B cell (primary cell): ENCODE measurements around the gene CDIP1. TPM values are rescaled to one million over a fixed set of nuclear protein-coding genes. Genes with fewer than 3 reads are reported as not detected.

ENCODE experiments used
- ATAC-seq: fragments of 200-7000 bp; cut with Tn5 transposase; one replicate; pipeline ENCODE4 v1.10.0; 2021; ENCODE audit warnings: low read depth, mild to moderate bottlenecking, moderate number of reproducible peaks, moderate library complexity
- CTCF ChIA-PET: fragments of 350-600 bp; sonication (Branson Sonifier 250); formaldehyde crosslinking; loops from one replicate; lab custom pipeline; 2021; ENCODE audit warnings: antibody characterized with exemption, inconsistent platforms; lab: Charles Lee
- POLR2A ChIA-PET: fragments of 350-600 bp; sonication (Branson Sonifier 250); formaldehyde crosslinking; loops from one replicate; lab custom pipeline; 2021; ENCODE audit warnings: antibody characterized with exemption; lab: Charles Lee
- DNase-seq: peaks from one replicate; pipeline ENCODE4 v3.0.0; 2013
- H2AFZ ChIP-seq: 2 replicates; pipeline ENCODE4 v1.6.1; 2012; ENCODE audit warnings: mild to moderate bottlenecking, low read depth, low read length; ENCODE audit not compliant: insufficient read depth, poor library complexity, severe bottlenecking
- H3K27ac ChIP-seq, 2 donors: 1 replicate in 1 of 2; 2 replicates in 1 of 2; pipeline ENCODE4 v1.5.1; 2012 to 2013; ENCODE audit warnings: low read length in 2 of 2, mild to moderate bottlenecking in 2 of 2, moderate library complexity in 1 of 2
- H3K27me3 ChIP-seq, 4 experiments: fragments of 200-600 bp in 1 of 4; sonication (generic) in 1 of 4; replicated peaks in 1 of 4; 1 replicate in 2 of 4; 2 replicates in 2 of 4; pipeline versions ENCODE4 v1.6.1 to v1.7.0; 2013 to 2016; ENCODE audit warnings: low read length in 3 of 4, mild to moderate bottlenecking in 2 of 4, mixed read lengths in 1 of 4, moderate library complexity in 1 of 4; ENCODE audit not compliant: insufficient read depth in 4 of 4, control insufficient read depth in 3 of 4; ENCODE audit errors: control extremely low read depth in 1 of 4
- H3K36me3 ChIP-seq, 2 experiments: replicated peaks in 1 of 2; 1 replicate in 1 of 2; 2 replicates in 1 of 2; pipeline versions ENCODE4 v1.6.1 to v1.7.1; 2013; ENCODE audit warnings: low read length in 1 of 2; ENCODE audit not compliant: insufficient read depth in 2 of 2, control insufficient read depth in 1 of 2; ENCODE audit errors: control extremely low read depth in 1 of 2, extremely low read depth in 1 of 2
- H3K4me1 ChIP-seq, 2 donors: fragments of 200-600 bp in 1 of 2; sonication (generic) in 1 of 2; 1 replicate in 1 of 2; 2 replicates in 1 of 2; pipeline versions ENCODE4 v1.5.1 to v1.6.1; 2013 to 2017; ENCODE audit warnings: low read length in 2 of 2; ENCODE audit not compliant: control insufficient read depth in 2 of 2, insufficient read depth in 2 of 2
- H3K4me2 ChIP-seq: replicated peaks from 2 replicates; pipeline ENCODE3; 2012; ENCODE audit warnings: mild to moderate bottlenecking, low read depth, low read length; ENCODE audit not compliant: poor library complexity, severe bottlenecking
- H3K4me3 ChIP-seq, 5 experiments: fragments of 200-600 bp in 1 of 5; sonication (generic) in 1 of 5; 1 replicate in 3 of 5; 2 replicates in 2 of 5; pipeline versions ENCODE4 v1.5.1 to v1.7.0; 2011 to 2016; ENCODE audit warnings: low read length in 4 of 5, mild to moderate bottlenecking in 4 of 5, low read depth in 2 of 5, control low read depth in 1 of 5, moderate library complexity in 1 of 5; ENCODE audit not compliant: insufficient read depth in 1 of 5; ENCODE audit errors: control extremely low read depth in 1 of 5, extremely low read depth in 1 of 5
- H3K79me2 ChIP-seq: fragments of 200-600 bp; sonication (generic); one replicate; pipeline ENCODE4 v1.6.0; 2016; ENCODE audit warnings: low read length; ENCODE audit not compliant: control insufficient read depth, insufficient read depth
- H3K9ac ChIP-seq: fragments of 200-600 bp; sonication (generic); 2 replicates; pipeline ENCODE4 v1.6.1; 2017; ENCODE audit warnings: mild to moderate bottlenecking, low read length, moderate library complexity
- H3K9me3 ChIP-seq, 3 donors: one replicate each; pipeline versions ENCODE4 v1.6.1 to v1.7.1; 2013; ENCODE audit warnings: low read length in 2 of 3; ENCODE audit not compliant: control insufficient read depth in 2 of 3, insufficient read depth in 1 of 3; ENCODE audit errors: control extremely low read depth in 1 of 3
- H4K20me1 ChIP-seq: 2 replicates; pipeline ENCODE4 v1.6.0; 2012; ENCODE audit warnings: mild to moderate bottlenecking, low read length; ENCODE audit not compliant: insufficient read depth, control insufficient read depth, poor library complexity, severe bottlenecking
- H3K27ac Mint-ChIP-seq: one replicate; pipeline ENCODE4 v1.8.0; 2021; ENCODE audit warnings: mixed read lengths
- H3K27me3 Mint-ChIP-seq: one replicate; pipeline ENCODE4 v1.8.0; 2021; ENCODE audit warnings: mixed read lengths
- H3K4me1 Mint-ChIP-seq: one replicate; pipeline ENCODE4 v1.8.0; 2021; ENCODE audit warnings: mixed read lengths
- H3K4me3 Mint-ChIP-seq: one replicate; pipeline ENCODE4 v1.8.0; 2021; ENCODE audit warnings: mixed read lengths
- H3K9me3 Mint-ChIP-seq: one replicate; pipeline ENCODE4 v1.8.0; 2022; ENCODE audit warnings: mixed read lengths; ENCODE audit not compliant: insufficient read depth
- EZH2 ChIP-seq: IDR thresholded peaks from 2 replicates; pipeline ENCODE4 v1.6.1; 2012; ENCODE audit warnings: borderline replicate concordance, low read depth, mild to moderate bottlenecking, moderate library complexity, low read length; ENCODE audit not compliant: insufficient read depth, poor library complexity, severe bottlenecking
- WGBS: methylation state at CpG from one replicate; pipeline ENCODE4 v1.1.5; 2013; ENCODE audit warnings: missing lambda C conversion rate; ENCODE audit not compliant: insufficient coverage; 5-methylcytosine and 5-hydroxymethylcytosine counted together
- intact Hi-C: fragments of 100-400 bp; cut with micrococcal nuclease; formaldehyde crosslinking; loops from one replicate; pipeline ENCODE4 v1.10.0; 2022
- polyA plus RNA-seq: library from polyadenylated mRNA; depleted of rRNA; stranded (reverse); fragments of >200 nt; gene quantifications from 2 replicates; pipeline ENCODE4 v1.2.3, GENCODE V29; 2012
- total RNA-seq, 2 donors: library from RNA; stranded (reverse); fragments of 120-200 nt in 1 of 2; gene quantifications; 1 replicate in 1 of 2; 2 replicates in 1 of 2; pipeline versions ENCODE4 v1.2.3 to v1.2.4, GENCODE V29; 2013 to 2022
- TF ChIP-seq, protein P1 (sequence below): fragments of 200-600 bp; IDR thresholded peaks from one replicate; pipeline ENCODE4 v1.8.0; 2022; ENCODE audit warnings: antibody characterized with exemption, mild to moderate bottlenecking

Gene CDIP1
- total and polyA plus RNA-seq, 2 donors (not counting 1 experiment from before 2014, with no cell fraction given) = 12.8 to 20.3 TPM

DNA sequence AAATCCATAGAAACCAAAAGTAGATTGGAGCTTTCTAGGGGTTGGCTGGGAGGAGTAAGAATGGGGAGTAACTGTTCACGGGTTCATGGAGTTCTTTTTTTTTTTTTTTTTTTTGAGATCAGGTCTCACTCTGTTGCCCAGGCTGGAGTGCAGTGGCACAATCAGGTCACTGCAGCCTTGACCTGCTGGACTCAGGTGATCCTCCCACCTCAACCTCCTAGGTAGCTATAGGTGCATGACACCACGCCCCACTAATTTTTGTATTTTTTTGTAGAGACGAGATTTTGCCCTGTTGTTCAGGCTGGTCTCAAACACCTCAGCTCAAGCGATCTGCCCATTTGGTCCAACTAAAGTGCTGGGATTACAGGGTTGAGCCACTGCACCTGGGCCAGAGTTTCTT is 65.7 kb downstream of the CDIP1 start:
- Histone ChIP-seq H4K20me1 (peaks cover 6% of the 10 kb centered on the region), H3K36me3 (peaks cover 0 to 3% of the 10 kb centered on the region in 2 experiments), H3K9me3 (peaks cover 0 to 4% (median 0%) of the 10 kb centered on the region in 3 donors), H3K4me1 (peaks cover 17 to 35% of the 10 kb centered on the region in 2 donors), H3K9ac (no peak overlapping the region), H3K27ac (peak overlapping the region in 1 of 2 donors; percentile 30), H2AFZ (no peak overlapping the region), H3K79me2 (peaks cover 24% of the 10 kb centered on the region), H3K4me3 (no peak overlapping the region), H3K27me3 (no peaks in the 10 kb centered on the region), H3K4me2 (no peak overlapping the region)
- 80% methylated on average over 1 of the region's 4 CpGs for WGBS
- TF ChIP-seq EZH2 = no peak
- TF ChIP-seq, protein P1, sequence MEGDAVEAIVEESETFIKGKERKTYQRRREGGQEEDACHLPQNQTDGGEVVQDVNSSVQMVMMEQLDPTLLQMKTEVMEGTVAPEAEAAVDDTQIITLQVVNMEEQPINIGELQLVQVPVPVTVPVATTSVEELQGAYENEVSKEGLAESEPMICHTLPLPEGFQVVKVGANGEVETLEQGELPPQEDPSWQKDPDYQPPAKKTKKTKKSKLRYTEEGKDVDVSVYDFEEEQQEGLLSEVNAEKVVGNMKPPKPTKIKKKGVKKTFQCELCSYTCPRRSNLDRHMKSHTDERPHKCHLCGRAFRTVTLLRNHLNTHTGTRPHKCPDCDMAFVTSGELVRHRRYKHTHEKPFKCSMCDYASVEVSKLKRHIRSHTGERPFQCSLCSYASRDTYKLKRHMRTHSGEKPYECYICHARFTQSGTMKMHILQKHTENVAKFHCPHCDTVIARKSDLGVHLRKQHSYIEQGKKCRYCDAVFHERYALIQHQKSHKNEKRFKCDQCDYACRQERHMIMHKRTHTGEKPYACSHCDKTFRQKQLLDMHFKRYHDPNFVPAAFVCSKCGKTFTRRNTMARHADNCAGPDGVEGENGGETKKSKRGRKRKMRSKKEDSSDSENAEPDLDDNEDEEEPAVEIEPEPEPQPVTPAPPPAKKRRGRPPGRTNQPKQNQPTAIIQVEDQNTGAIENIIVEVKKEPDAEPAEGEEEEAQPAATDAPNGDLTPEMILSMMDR = no peak
- ChIA-PET CTCF (interaction anchor here (0.5 to 2.6 kb wide), 5 partner anchors 15 to 188 kb away, joined by 3 to 11 read pairs (median 3); no protein-coding TSS in a partner anchor), POLR2A (interaction anchor here (0.7 kb wide), 2 partner anchors 31 to 32 kb away, joined by 3 to 6 read pairs; no protein-coding TSS in a partner anchor)
- intact Hi-C loops = no loop called here
- Mint-ChIP-seq H3K27me3 (no peaks in the 10 kb centered on the region), H3K27ac (peak overlapping the region; percentile 69), H3K4me1 (peaks cover 26% of the 10 kb centered on the region), H3K4me3 (peak overlapping the region; percentile 81), H3K9me3 (no peaks in the 10 kb centered on the region)
- DNase-seq (no peak), ATAC-seq (no peak)

DNA sequence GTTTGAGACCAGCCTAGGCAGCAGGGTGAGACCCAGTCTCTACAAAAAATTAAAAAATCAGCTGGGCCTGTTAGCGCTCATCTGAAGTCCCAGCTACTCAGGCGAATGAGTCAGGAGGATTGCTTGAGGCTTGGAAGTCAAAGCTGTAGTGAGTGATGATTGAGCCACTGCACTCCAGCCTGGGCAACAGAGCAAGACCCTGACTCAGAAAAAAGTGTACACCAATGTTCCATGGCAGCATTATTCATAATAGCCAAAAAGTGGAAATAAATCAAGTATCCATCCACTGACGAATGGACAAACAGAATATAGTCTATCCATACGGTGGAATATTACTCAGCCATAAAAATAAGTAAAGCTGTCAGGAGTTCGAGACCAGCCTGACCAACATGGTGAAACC is 66.7 kb downstream of the CDIP1 start:
- no peak overlapping the region for H2AFZ ChIP-seq
- no peak overlapping the region for H3K27ac ChIP-seq
- peaks cover 5% of the 10 kb centered on the region for H4K20me1 ChIP-seq
- no peaks in the 10 kb centered on the region for H3K27me3 ChIP-seq
- H3K4me1 ChIP-seq = peaks cover 13 to 25% of the 10 kb centered on the region in 2 donors
- intact Hi-C loops = no loop called here
- H3K4me3 ChIP-seq = no peak overlapping the region
- Mint-ChIP-seq H3K4me1 (peaks cover 18% of the 10 kb centered on the region), H3K4me3 (no peak overlapping the region), H3K27ac (no peak overlapping the region), H3K27me3 (no peaks in the 10 kb centered on the region), H3K9me3 (no peaks in the 10 kb centered on the region)
- H3K79me2 ChIP-seq = peaks cover 14% of the 10 kb centered on the region
- H3K9me3 ChIP-seq = peaks cover 0 to 4% (median 0%) of the 10 kb centered on the region in 3 donors
- no peak overlapping the region for H3K4me2 ChIP-seq
- no peak for ATAC-seq
- no peak overlapping the region for H3K9ac ChIP-seq
- H3K36me3 ChIP-seq = peaks cover 0 to 3% of the 10 kb centered on the region in 2 experiments
- ChIA-PET POLR2A (no interaction called here), CTCF (interaction anchor here (0.6 to 2.6 kb wide), 7 partner anchors 9 to 76 kb away, joined by 3 to 11 read pairs (median 3); no protein-coding TSS in a partner anchor)
- DNase-seq = no peak
- TF ChIP-seq EZH2 = no peak
- TF ChIP-seq, protein P1 = no peak
- WGBS = 100% methylated on average over 2 of the region's 5 CpGs
